GM23248 (cell line): ENCODE data around the gene TYROBP. TPM values are rescaled to one million over a fixed set of nuclear protein-coding genes. Genes with fewer than 3 reads are reported as not detected.

Experiments
- DNase-seq: peaks from one replicate; pipeline ENCODE4 v3.0.0-alpha.2; 2015
- H2AFZ ChIP-seq: fragments of 200-600 bp; sonication (generic); 2 replicates; pipeline ENCODE4 v1.6.1; 2016; ENCODE audit warnings: antibody characterized with exemption
- H3F3A ChIP-seq: fragments of 200-600 bp; sonication (generic); 2 replicates; pipeline ENCODE4 v1.6.1; 2016; ENCODE audit warnings: mild to moderate bottlenecking, antibody characterized with exemption, mixed run types; ENCODE audit not compliant: insufficient read depth
- H3K27ac ChIP-seq: fragments of 200-600 bp; sonication (generic); 2 replicates; pipeline ENCODE4 v1.5.1; 2016; ENCODE audit warnings: mild to moderate bottlenecking
- H3K27me3 ChIP-seq: fragments of 200-600 bp; sonication (generic); replicated peaks from 2 replicates; pipeline ENCODE4 v1.6.1; 2016; ENCODE audit warnings: mild to moderate bottlenecking; ENCODE audit not compliant: insufficient read depth
- H3K36me3 ChIP-seq: fragments of 200-600 bp; sonication (generic); 2 replicates; pipeline ENCODE4 v1.6.1; 2016; ENCODE audit warnings: low read depth, mild to moderate bottlenecking
- H3K4me1 ChIP-seq: fragments of 200-600 bp; sonication (generic); 2 replicates; pipeline ENCODE4 v1.6.1; 2016; ENCODE audit warnings: mild to moderate bottlenecking; ENCODE audit not compliant: insufficient read depth
- H3K4me2 ChIP-seq: fragments of 200-600 bp; sonication (generic); one replicate; pipeline ENCODE4 v1.6.1; 2016; ENCODE audit warnings: mild to moderate bottlenecking; ENCODE audit not compliant: unreplicated experiment
- H3K4me3 ChIP-seq: fragments of 200-600 bp; sonication (generic); 2 replicates; pipeline ENCODE4 v1.5.1; 2016; ENCODE audit warnings: mild to moderate bottlenecking
- H3K79me2 ChIP-seq: fragments of 200-600 bp; sonication (generic); 2 replicates; pipeline ENCODE4 v1.6.1; 2016; ENCODE audit warnings: mild to moderate bottlenecking; ENCODE audit not compliant: insufficient read depth
- H3K9ac ChIP-seq: fragments of 200-600 bp; sonication (generic); 2 replicates; pipeline ENCODE4 v1.6.1; 2016; ENCODE audit warnings: mild to moderate bottlenecking
- H3K9me2 ChIP-seq: fragments of 200-600 bp; sonication (generic); 2 replicates; pipeline ENCODE4 v1.6.1; 2016; ENCODE audit warnings: mixed run types, mild to moderate bottlenecking, moderate library complexity; ENCODE audit not compliant: insufficient read depth
- H3K9me3 ChIP-seq: fragments of 200-600 bp; sonication (generic); one replicate; pipeline ENCODE4 v1.6.1; 2017; ENCODE audit warnings: low read depth
- H4K20me1 ChIP-seq: fragments of 200-600 bp; sonication (generic); 2 replicates; pipeline ENCODE4 v1.6.0; 2016; ENCODE audit not compliant: insufficient read depth
- EZH2 ChIP-seq: fragments of 200-600 bp; sonication (generic); IDR thresholded peaks from 2 replicates; pipeline ENCODE4 v1.6.1; 2018; ENCODE audit warnings: antibody characterized with exemption, mild to moderate bottlenecking; ENCODE audit not compliant: insufficient read depth, poor library complexity, severe bottlenecking
- EZH2phosphoT487 ChIP-seq: fragments of 200-600 bp; sonication (generic); IDR thresholded peaks from 2 replicates; pipeline ENCODE4 v1.6.1; 2018; ENCODE audit warnings: antibody characterized with exemption, moderate library complexity, mild to moderate bottlenecking, low read depth; ENCODE audit not compliant: insufficient read depth
- whole genome bisulfite sequencing, 2 experiments: methylation state at CpG; one replicate each; pipeline ENCODE4 v1.1.6; 2015 to 2017; ENCODE audit warnings: low lambda C conversion rate in 2 of 2, low coverage in 1 of 2; ENCODE audit errors: missing lambda C conversion rate in 2 of 2; 5-methylcytosine and 5-hydroxymethylcytosine counted together
- in situ Hi-C: fragments of 300-500 bp; cut with MboI; formaldehyde crosslinking; loops from 2 replicates; pipeline ENCODE4 v1.15.0; 2020
- polyA plus RNA-seq: library from polyadenylated mRNA; unstranded; fragments of >200 nt; fragmentation: Nextera tagmentation; extraction: Ambion mirVana; gene quantifications from 2 replicates; pipeline ENCODE4 v1.2.1, GENCODE V29; 2016
- total RNA-seq: library from RNA; depleted of rRNA; stranded (reverse); fragments of >200 nt; shearing (Covaris generic); gene quantifications from 2 replicates; pipeline ENCODE4 v1.2.3, GENCODE V29; 2014

The TYROBP gene
- total and polyA plus RNA-seq, 2 experiments from 2014 or later: not detected

- WGBS, 2 experiments: 70 to 72% methylated on average over 2 of the region's 2 CpGs
- H3F3A ChIP-seq: no peaks in the 10 kb centered on the region
- H3K79me2 ChIP-seq: no peaks in the 10 kb centered on the region
- H3K4me2 ChIP-seq: no peak overlapping the region
- H3K27me3 ChIP-seq: peaks cover 3% of the 10 kb centered on the region; the same call in 1 of the 2 replicates
- H3K4me1 ChIP-seq: no peaks in the 10 kb centered on the region
- H3K36me3 ChIP-seq: no peaks in the 10 kb centered on the region
- TF ChIP-seq EZH2 (no peak), EZH2phosphoT487 (no peak)
- no peaks in the 10 kb centered on the region for H3K9me3 ChIP-seq
- H3K9ac ChIP-seq: no peak overlapping the region
- H3K4me3 ChIP-seq: no peak overlapping the region
- no peak overlapping the region for H3K27ac ChIP-seq
- H2AFZ ChIP-seq: 0 out of 2 replicates have a peak overlapping the region, but pooled peaks have one; percentile 33
- no peak for DNase-seq
- in situ Hi-C loops: loop anchor here (5.0 kb wide), 1 partner anchor 48 kb away; no protein-coding TSS in a partner anchor
- no peaks in the 10 kb centered on the region for H3K9me2 ChIP-seq
- no peaks in the 10 kb centered on the region for H4K20me1 ChIP-seq
Observed at GRCh38 chr19:35929876-35930275, 21.8 kb upstream of the TYROBP start.

- peaks cover 6% of the 10 kb centered on the region; the same call in 1 of the 2 replicates for H3K27me3 ChIP-seq
- H3K4me2 ChIP-seq: no peak overlapping the region
- in situ Hi-C loops: no loop called here
- no peaks in the 10 kb centered on the region for H3K4me1 ChIP-seq
- 59 to 73% methylated on average over 5 of the region's 5 CpGs for WGBS, 2 experiments
- H3K9ac ChIP-seq: no peak overlapping the region
- H2AFZ ChIP-seq: no peak overlapping the region
- no peaks in the 10 kb centered on the region for H3K9me2 ChIP-seq
- TF ChIP-seq EZH2: no peak
- TF ChIP-seq EZH2phosphoT487: no peak
- no peak overlapping the region for H3K27ac ChIP-seq
- H3F3A ChIP-seq: no peaks in the 10 kb centered on the region
- no peak for DNase-seq
- no peaks in the 10 kb centered on the region for H4K20me1 ChIP-seq
- no peak overlapping the region for H3K4me3 ChIP-seq
- no peaks in the 10 kb centered on the region for H3K9me3 ChIP-seq
- H3K36me3 ChIP-seq: no peaks in the 10 kb centered on the region
- no peaks in the 10 kb centered on the region for H3K79me2 ChIP-seq
Observed at GRCh38 chr19:35928507-35928906, 20.4 kb upstream of the TYROBP start.

GRCh38 chr19:35925501-35925900, 17.4 kb upstream of the TYROBP start:
- no peaks in the 10 kb centered on the region for H3K79me2 ChIP-seq
- in situ Hi-C loops: no loop called here
- no peak overlapping the region for H3K4me2 ChIP-seq
- no peaks in the 10 kb centered on the region for H4K20me1 ChIP-seq
- H3K36me3 ChIP-seq: no peaks in the 10 kb centered on the region
- H3F3A ChIP-seq: no peaks in the 10 kb centered on the region
- DNase-seq: no peak
- no peaks in the 10 kb centered on the region for H3K9me2 ChIP-seq
- H3K27me3 ChIP-seq: peaks cover 6% of the 10 kb centered on the region; the same call in 1 of the 2 replicates
- no peaks in the 10 kb centered on the region for H3K9me3 ChIP-seq
- H3K4me1 ChIP-seq: no peaks in the 10 kb centered on the region
- WGBS, 2 experiments: 62 to 70% methylated on average over 3 of the region's 3 CpGs
- no peak overlapping the region for H3K4me3 ChIP-seq
- no peak overlapping the region for H3K27ac ChIP-seq
- no peak overlapping the region for H3K9ac ChIP-seq
- H2AFZ ChIP-seq: no peak overlapping the region
- TF ChIP-seq EZH2 (no peak), EZH2phosphoT487 (no peak)

GRCh38 chr19:35921012-35921411, 12.9 kb upstream of the TYROBP start:
- in situ Hi-C loops: no loop called here
- TF ChIP-seq EZH2phosphoT487 (no peak), EZH2 (no peak)
- no peak overlapping the region for H3K27ac ChIP-seq

GRCh38 chr19:35919306-35919705, 11.2 kb upstream of the TYROBP start:
- no peaks in the 10 kb centered on the region for H3K36me3 ChIP-seq
- no peaks in the 10 kb centered on the region for H3K27me3 ChIP-seq
- no peak overlapping the region for H3K4me2 ChIP-seq
- H3K4me1 ChIP-seq: no peaks in the 10 kb centered on the region
- in situ Hi-C loops: no loop called here
- H3K9me2 ChIP-seq: no peaks in the 10 kb centered on the region
- WGBS, 2 experiments: 77 to 82% methylated on average over 11 of the region's 11 CpGs
- no peak overlapping the region for H3K27ac ChIP-seq
- H3K9ac ChIP-seq: no peak overlapping the region
- TF ChIP-seq EZH2 (no peak), EZH2phosphoT487 (no peak)
- no peak for DNase-seq
- no peaks in the 10 kb centered on the region for H3K79me2 ChIP-seq
- no peaks in the 10 kb centered on the region for H4K20me1 ChIP-seq
- H3K4me3 ChIP-seq: no peak overlapping the region
- no peak overlapping the region for H2AFZ ChIP-seq
- H3K9me3 ChIP-seq: no peaks in the 10 kb centered on the region
- H3F3A ChIP-seq: no peaks in the 10 kb centered on the region

More at GRCh38 chr19:35921012-35921411, 12.9 kb upstream of the TYROBP start:
- H2AFZ ChIP-seq: no peak overlapping the region
- H3K4me2 ChIP-seq: no peak overlapping the region
- H3K9me3 ChIP-seq: no peaks in the 10 kb centered on the region
- no peak overlapping the region for H3K4me3 ChIP-seq
- H3K36me3 ChIP-seq: no peaks in the 10 kb centered on the region
- H3K27me3 ChIP-seq: peaks cover 6% of the 10 kb centered on the region; the same call in 1 of the 2 replicates
- H3K79me2 ChIP-seq: no peaks in the 10 kb centered on the region
- WGBS, 2 experiments: 54 to 58% methylated on average over 6 of the region's 6 CpGs
- H4K20me1 ChIP-seq: no peaks in the 10 kb centered on the region
- H3F3A ChIP-seq: no peaks in the 10 kb centered on the region
- no peaks in the 10 kb centered on the region for H3K4me1 ChIP-seq
- DNase-seq: no peak
- H3K9ac ChIP-seq: no peak overlapping the region
- H3K9me2 ChIP-seq: no peaks in the 10 kb centered on the region
